ENCODE results near the gene SPSB4.

GRCh38 chr3:141176775-141177174, 125.6 kb downstream of the SPSB4 start:
- TF ChIP-seq CTCF (IDR thresholded peaks at IDR 0.05), result no peak
- no peak for TF ChIP-seq POLR2AphosphoS5 (IDR thresholded peaks at IDR 0.05; ENCODE audit: insufficient read depth in 1 of 2, low read depth in 1 of 2)
- no peak for TF ChIP-seq POLR2A (IDR thresholded peaks at IDR 0.05)

Measured in vagina (tissue), 2 donors.